ENCODE results near the gene NCOR2.
"Not testable (repeated sequence)": the region's sequence is repeated elsewhere in the genome, so short reads cannot be mapped to it uniquely, and the experiment has no call there.

NCOR2 gene

GRCh38 chr12:124599074-124599999 is 31.9 kb upstream of the NCOR2 start:
- no peak for DNase-seq

GRCh38 chr12:124597041-124597440 is 29.6 kb upstream of the NCOR2 start:
- no peak for DNase-seq

GRCh38 chr12:124595444-124595843 is 28.0 kb upstream of the NCOR2 start:
- DNase-seq = no peak

GRCh38 chr12:124594851-124595250 is 27.4 kb upstream of the NCOR2 start:
- no peak for DNase-seq

GRCh38 chr12:124593851-124594401 is 26.5 kb upstream of the NCOR2 start:
- DNase-seq = no peak

- no peak for DNase-seq
Observed at GRCh38 chr12:124593176-124593575, 25.8 kb upstream of the NCOR2 start.

- no peak for DNase-seq
Observed at GRCh38 chr12:124592481-124593160, 25.2 kb upstream of the NCOR2 start.

- DNase-seq = no peak
Observed at GRCh38 chr12:124592050-124592449, 24.6 kb upstream of the NCOR2 start.

- no peak for DNase-seq
Observed at GRCh38 chr12:124590447-124590846, 23.0 kb upstream of the NCOR2 start.

- DNase-seq = no peak
Observed at GRCh38 chr12:124588751-124589267, 21.4 kb upstream of the NCOR2 start.

- no peak for DNase-seq
Observed at GRCh38 chr12:124588018-124588634, 20.7 kb upstream of the NCOR2 start.

- no peak for DNase-seq
Observed at GRCh38 chr12:124586756-124587155, 19.3 kb upstream of the NCOR2 start.

- DNase-seq = not testable (repeated sequence)
Observed at GRCh38 chr12:124584494-124584893, 17.1 kb upstream of the NCOR2 start.

- no peak for DNase-seq
Observed at GRCh38 chr12:124583854-124584253, 16.4 kb upstream of the NCOR2 start.

- DNase-seq = no peak
Observed at GRCh38 chr12:124582108-124582424, 14.7 kb upstream of the NCOR2 start.

- DNase-seq = no peak
Observed at GRCh38 chr12:124581307-124582107, 14.1 kb upstream of the NCOR2 start.

GRCh38 chr12:124579921-124580517 is 12.6 kb upstream of the NCOR2 start:
- no peak for DNase-seq

- DNase-seq = no peak
Observed at GRCh38 chr12:124578854-124579253, 11.4 kb upstream of the NCOR2 start.

GRCh38 chr12:124578445-124578844 is 11.0 kb upstream of the NCOR2 start:
- DNase-seq = no peak

GRCh38 chr12:124577986-124578385 is 10.6 kb upstream of the NCOR2 start:
- no peak for DNase-seq

- DNase-seq = no peak
Observed at GRCh38 chr12:124577374-124577773, 10.0 kb upstream of the NCOR2 start.

- DNase-seq = no peak
Observed at GRCh38 chr12:124576061-124576650, 8.7 kb upstream of the NCOR2 start.
